Testis (tissue), 3 donors: ENCODE measurements around the gene FYCO1. TPM values are rescaled to one million over a fixed set of nuclear protein-coding genes. Genes with fewer than 3 reads are reported as not detected.

Experiments
- DNase-seq: peaks from one replicate; pipeline ENCODE4 v3.0.0-alpha.2; 2019
- H3K27ac ChIP-seq, 2 donors: fragments of 200-600 bp; sonication (generic); one replicate each; pipeline ENCODE4 v1.5.1; 2019
- H3K27me3 ChIP-seq: fragments of 200-600 bp; sonication (generic); one replicate; pipeline ENCODE4 v1.5.1; 2019
- H3K36me3 ChIP-seq: fragments of 200-600 bp; sonication (generic); one replicate; pipeline ENCODE4 v1.5.1; 2017; ENCODE audit warnings: low read depth; ENCODE audit errors: missing control alignments
- H3K4me1 ChIP-seq: fragments of 200-600 bp; sonication (generic); one replicate; pipeline ENCODE4 v1.5.1; 2019
- H3K4me3 ChIP-seq, 2 donors: fragments of 200-600 bp; sonication (generic); one replicate each; pipeline ENCODE4 v1.5.1; 2017 to 2019
- H3K9me3 ChIP-seq: fragments of 200-600 bp; sonication (generic); one replicate; pipeline ENCODE4 v1.5.1; 2017
- POLR2A ChIP-seq: fragments of 450-650 bp; IDR thresholded peaks from one replicate; pipeline ENCODE4 v1.6.1; 2017; ENCODE audit warnings: antibody characterized with exemption, mild to moderate bottlenecking, moderate library complexity
- WGBS, 2 donors: methylation state at CpG; one replicate each; pipeline ENCODE4 v1.1.5; 2018; 5-methylcytosine and 5-hydroxymethylcytosine counted together
- intact Hi-C: fragments of 100-400 bp; cut with DNase I; formaldehyde crosslinking; loops from one replicate; pipeline ENCODE4 v1.15.1; 2023; ENCODE audit warnings: low total_unique reads
- polyA plus RNA-seq: library from polyadenylated mRNA; stranded (reverse); fragments of 350-450 nt; fragmentation: Illumina TruSeq; extraction: RNeasy Lipid Tissue Mini Kit (QIAGEN cat#74804); gene quantifications from one replicate; pipeline ENCODE4 v1.2.3, GENCODE V29; 2014; ENCODE audit warnings: low read depth, low replicate concordance; ENCODE audit not compliant: insufficient read depth
- total RNA-seq, 2 donors: library from RNA; depleted of rRNA; stranded (reverse); fragments of >200 nt; gene quantifications; one replicate each; pipeline ENCODE4 v1.2.3, GENCODE V29; 2016
- TF ChIP-seq, protein P1 (sequence below), 3 experiments: fragments of 450-650 bp in 2 of 3; fragments of 200-600 bp in 1 of 3; sonication (generic) in 1 of 3; IDR thresholded peaks; one replicate each; pipeline ENCODE4 v1.5.1; 2016 to 2019; ENCODE audit warnings: antibody characterized with exemption in 3 of 3, mild to moderate bottlenecking in 2 of 3, moderate library complexity in 1 of 3

Gene FYCO1
- total and polyA plus RNA-seq, 3 donors from 2014 or later = 12.8 to 24.2 (median 21.7) TPM

DNA sequence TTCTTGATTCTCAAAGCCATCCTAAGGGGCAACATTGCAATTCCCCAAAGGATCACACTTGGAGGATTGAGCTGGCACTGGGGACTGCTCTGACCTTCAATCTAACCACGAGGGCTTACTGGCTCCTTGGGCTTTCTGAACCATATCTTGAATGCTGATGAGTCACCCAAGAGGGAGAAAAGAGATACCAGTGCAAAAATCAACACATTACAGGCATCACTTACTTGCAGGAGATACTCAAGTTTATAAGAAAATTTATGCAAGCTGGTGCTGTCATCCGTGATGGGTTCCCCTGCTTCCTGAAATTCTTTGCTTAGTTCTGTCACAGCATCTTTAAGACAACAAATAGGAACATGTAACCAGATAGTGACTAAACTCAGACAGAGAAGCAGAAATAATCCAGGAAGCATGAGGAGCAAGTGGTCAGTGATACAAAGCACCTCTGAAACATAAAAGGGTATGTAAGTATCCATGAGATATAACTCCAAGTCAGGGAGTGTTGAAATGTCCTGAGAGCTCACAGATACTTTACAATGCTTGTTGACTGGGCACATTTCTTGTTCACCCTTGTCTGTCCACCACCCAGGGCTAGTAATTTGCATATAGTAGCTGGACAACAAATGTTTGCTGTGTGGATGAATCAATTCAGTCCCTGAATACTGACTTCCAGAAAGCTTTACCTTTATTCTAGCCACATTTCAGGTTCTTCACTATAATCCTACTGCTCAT is 14.1 kb downstream of the FYCO1 start:
- 51 to 61% methylated on average over 2 of the region's 2 CpGs for WGBS, 2 donors

DNA sequence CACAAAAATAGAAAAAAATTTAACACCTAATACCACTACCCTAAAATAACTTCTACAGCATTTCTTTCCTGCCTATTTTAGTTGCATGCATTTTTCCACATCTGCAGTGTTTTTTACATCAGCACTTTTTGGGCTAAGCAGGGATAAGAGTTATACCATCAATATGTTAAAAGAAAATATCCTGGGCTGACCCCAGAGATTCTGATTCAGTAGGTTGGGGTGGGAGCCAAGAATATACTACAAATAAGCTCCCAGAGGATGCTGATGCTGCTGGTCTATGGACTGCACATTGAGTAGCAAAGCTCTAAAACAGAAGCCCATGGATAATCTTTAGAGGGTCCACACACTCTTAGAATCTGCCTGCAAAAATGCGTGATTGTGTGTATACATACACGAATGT is 14.8 kb downstream of the FYCO1 start:
- Histone ChIP-seq H3K36me3 (no peaks in the 10 kb centered on the region), H3K27me3 (no peaks in the 10 kb centered on the region), H3K4me3 (no peak overlapping the region), H3K9me3 (no peaks in the 10 kb centered on the region), H3K27ac (no peak overlapping the region), H3K4me1 (peaks cover 8% of the 10 kb centered on the region)
- no peak for DNase-seq
- WGBS, 2 donors = 92 to 100% methylated on average over 2 of the region's 2 CpGs
- intact Hi-C loops = no loop called here
- TF ChIP-seq POLR2A = no peak
- TF ChIP-seq, protein P1, sequence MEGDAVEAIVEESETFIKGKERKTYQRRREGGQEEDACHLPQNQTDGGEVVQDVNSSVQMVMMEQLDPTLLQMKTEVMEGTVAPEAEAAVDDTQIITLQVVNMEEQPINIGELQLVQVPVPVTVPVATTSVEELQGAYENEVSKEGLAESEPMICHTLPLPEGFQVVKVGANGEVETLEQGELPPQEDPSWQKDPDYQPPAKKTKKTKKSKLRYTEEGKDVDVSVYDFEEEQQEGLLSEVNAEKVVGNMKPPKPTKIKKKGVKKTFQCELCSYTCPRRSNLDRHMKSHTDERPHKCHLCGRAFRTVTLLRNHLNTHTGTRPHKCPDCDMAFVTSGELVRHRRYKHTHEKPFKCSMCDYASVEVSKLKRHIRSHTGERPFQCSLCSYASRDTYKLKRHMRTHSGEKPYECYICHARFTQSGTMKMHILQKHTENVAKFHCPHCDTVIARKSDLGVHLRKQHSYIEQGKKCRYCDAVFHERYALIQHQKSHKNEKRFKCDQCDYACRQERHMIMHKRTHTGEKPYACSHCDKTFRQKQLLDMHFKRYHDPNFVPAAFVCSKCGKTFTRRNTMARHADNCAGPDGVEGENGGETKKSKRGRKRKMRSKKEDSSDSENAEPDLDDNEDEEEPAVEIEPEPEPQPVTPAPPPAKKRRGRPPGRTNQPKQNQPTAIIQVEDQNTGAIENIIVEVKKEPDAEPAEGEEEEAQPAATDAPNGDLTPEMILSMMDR (IDR thresholded peaks at IDR 0.05) = no peak

More for the DNA sequence above, 14.1 kb downstream of the FYCO1 start:
- no peak for DNase-seq
- intact Hi-C loops = no loop called here
- H3K36me3 ChIP-seq = no peaks in the 10 kb centered on the region
- no peak overlapping the region for H3K4me3 ChIP-seq
- no peaks in the 10 kb centered on the region for H3K27me3 ChIP-seq
- TF ChIP-seq, protein P1 (IDR thresholded peaks at IDR 0.05) = no peak
- no peak for TF ChIP-seq POLR2A
- H3K9me3 ChIP-seq = no peaks in the 10 kb centered on the region
- H3K4me1 ChIP-seq = peaks cover 15% of the 10 kb centered on the region
- H3K27ac ChIP-seq = no peak overlapping the region

DNA sequence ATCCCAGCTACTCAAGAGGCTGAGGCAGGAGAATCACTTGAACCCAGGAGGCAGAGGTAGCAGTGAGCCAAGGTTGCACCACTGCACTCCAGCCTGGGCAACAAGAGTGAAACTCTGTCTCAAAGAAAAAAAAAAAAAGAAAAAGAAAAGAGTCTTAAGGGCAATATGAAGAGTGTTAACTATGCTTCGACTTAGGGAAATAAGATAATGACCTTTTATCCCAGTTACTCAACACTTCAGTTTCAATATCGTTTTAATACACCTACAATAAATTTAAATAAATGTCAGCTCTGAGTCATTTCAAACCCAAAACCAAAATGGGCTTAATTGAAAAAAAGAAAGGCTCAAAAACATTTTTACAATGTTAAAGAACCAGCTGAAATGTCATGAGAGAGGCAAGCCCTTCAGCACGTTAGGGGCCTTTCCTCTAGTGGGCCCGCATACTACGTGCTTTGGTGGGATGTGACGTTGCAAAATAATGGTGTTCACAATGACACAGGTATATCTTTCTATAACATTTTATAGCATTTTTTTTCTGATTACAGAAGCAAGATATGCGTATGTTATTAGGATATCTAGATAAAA is 15.3 kb downstream of the FYCO1 start:
- no peak overlapping the region for H3K27ac ChIP-seq
- no peak for TF ChIP-seq POLR2A
- TF ChIP-seq, protein P1 (IDR thresholded peaks at IDR 0.05) = no peak
- no peaks in the 10 kb centered on the region for H3K9me3 ChIP-seq
- DNase-seq = no peak
- peaks cover 3% of the 10 kb centered on the region for H3K4me1 ChIP-seq
- WGBS, 2 donors = 84 to 97% methylated on average over 7 of the region's 7 CpGs
- H3K36me3 ChIP-seq = no peaks in the 10 kb centered on the region
- H3K4me3 ChIP-seq = no peak overlapping the region
- H3K27me3 ChIP-seq = no peaks in the 10 kb centered on the region
- intact Hi-C loops = no loop called here

DNA sequence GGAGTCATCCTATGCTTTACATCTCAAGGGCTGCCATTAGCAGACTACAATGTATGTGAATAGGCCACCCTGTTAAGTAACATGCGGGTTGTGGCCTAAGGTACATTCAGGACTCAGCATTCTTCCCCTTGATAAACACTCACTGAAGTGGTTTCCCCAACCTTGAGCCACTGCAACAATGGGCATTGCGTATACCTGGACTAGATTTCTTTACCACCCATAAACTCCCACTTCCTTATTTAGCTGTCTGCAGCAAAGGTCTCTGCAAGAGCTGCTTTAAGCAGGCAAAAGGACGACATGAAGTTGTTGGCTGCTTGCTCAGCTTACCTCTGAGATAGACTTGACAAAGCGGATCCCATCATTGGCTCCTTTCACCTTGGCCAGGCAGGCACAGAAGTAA is 16.2 kb downstream of the FYCO1 start:
- WGBS, 2 donors = 85 to 96% methylated on average over 4 of the region's 4 CpGs
- Histone ChIP-seq H3K9me3 (no peaks in the 10 kb centered on the region), H3K27ac (no peak overlapping the region), H3K4me1 (no peaks in the 10 kb centered on the region), H3K27me3 (no peaks in the 10 kb centered on the region), H3K4me3 (no peak overlapping the region), H3K36me3 (no peaks in the 10 kb centered on the region)
- intact Hi-C loops = no loop called here
- DNase-seq = no peak
- no peak for TF ChIP-seq POLR2A
- TF ChIP-seq, protein P1 (IDR thresholded peaks at IDR 0.05) = no peak
